ENCODE data around the gene MAP3K2.

- TF ChIP-seq CTCF (IDR thresholded peaks at IDR 0.05): peak in 1 of 2 donors; percentile 39
- no peak for TF ChIP-seq POLR2AphosphoS5 (IDR thresholded peaks at IDR 0.05)
Observed at GRCh38 chr2:127324635-127325034, 63.1 kb downstream of the MAP3K2 start.

All from suprapubic skin (tissue), 3 donors.